HFF-Myc (cell line): ENCODE data around the gene GOT1.

Experiments used
- DNase-seq: peaks from one replicate; pipeline ENCODE4 v3.0.0-alpha.2; 2011; ENCODE audit warnings: low read depth; ENCODE audit errors: extremely low read depth
- H3K4me3 ChIP-seq: replicated peaks from 2 replicates; pipeline ENCODE4 v1.5.1; 2011; ENCODE audit warnings: low read depth, mild to moderate bottlenecking, control low read depth, low read length
- CTCF ChIP-seq: IDR thresholded peaks from 2 replicates; pipeline ENCODE4 v1.5.1; 2012; ENCODE audit warnings: mild to moderate bottlenecking, low read depth, low read length, control low read depth; ENCODE audit errors: missing control alignments

The GOT1 gene

GRCh38 chr10:99438890-99439289, 8.5 kb upstream of the GOT1 start:
- no peak overlapping the region for H3K4me3 ChIP-seq
- no peak for DNase-seq
- TF ChIP-seq CTCF = no peak

DNA sequence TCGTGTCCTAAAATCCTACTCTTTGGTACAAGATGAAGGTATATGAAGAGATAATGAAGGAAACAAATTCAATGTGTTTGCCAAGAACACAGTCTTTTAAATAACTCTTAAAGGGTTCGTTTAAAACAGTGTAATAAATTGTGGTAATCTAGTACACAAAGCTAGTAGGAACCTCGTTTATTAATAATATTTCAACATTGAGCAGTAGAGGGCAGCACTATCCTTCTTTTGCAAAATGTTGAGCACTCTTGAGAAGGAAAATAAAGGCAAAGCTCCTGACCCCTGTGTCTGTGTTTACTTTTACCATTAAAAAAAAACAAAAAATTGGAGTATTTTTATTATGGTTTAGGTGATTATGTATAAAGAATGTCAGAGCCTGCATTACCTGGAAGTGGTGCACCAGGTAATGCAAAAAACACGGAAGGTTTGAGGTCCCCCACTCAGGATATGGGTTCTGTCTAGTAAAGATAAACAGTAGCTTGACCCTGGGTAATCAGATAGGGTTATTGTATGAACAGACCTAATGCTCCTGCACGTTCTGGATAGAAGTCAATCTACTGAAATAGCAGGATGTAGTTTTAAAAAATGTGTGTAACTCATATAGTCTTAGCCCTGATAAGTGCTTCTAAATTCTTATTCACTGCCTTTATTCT, 5.7 kb upstream of the GOT1 start:
- no peak overlapping the region for H3K4me3 ChIP-seq
- peak; percentile 27 for TF ChIP-seq CTCF
- no peak for DNase-seq

DNA sequence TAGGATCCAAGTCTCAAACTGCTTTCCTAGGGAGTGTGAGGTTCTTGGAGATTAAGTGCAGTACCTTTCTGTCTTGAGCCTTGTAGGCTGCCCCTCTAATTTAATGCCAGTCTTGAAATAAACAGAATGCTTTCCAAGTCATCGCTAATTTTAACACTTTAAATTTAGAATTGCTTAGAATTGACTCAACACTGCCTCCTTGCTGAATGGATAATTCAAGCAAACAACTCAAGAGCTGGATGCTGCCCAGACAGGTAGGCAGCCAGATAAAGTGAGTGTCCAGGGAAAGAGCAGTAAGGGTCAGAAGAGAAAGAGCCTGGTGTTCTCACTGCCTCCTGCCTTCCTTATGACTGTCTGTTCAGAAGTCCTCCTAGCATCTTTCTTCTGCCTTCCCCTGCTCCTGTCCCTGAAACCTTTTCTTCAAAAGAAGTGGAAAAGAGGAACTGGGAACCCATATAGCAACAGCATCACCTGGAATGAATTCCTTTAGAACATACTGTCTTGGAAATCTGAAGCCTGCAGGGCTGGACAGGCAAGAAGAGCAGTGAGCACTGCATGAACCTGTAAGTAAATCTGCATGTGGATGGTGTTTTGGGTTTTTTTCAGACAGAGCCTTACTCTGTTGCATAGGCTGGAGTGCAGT, 3.1 kb upstream of the GOT1 start:
- no peak for DNase-seq
- H3K4me3 ChIP-seq = no peak overlapping the region
- TF ChIP-seq CTCF = peak; percentile 11

DNA sequence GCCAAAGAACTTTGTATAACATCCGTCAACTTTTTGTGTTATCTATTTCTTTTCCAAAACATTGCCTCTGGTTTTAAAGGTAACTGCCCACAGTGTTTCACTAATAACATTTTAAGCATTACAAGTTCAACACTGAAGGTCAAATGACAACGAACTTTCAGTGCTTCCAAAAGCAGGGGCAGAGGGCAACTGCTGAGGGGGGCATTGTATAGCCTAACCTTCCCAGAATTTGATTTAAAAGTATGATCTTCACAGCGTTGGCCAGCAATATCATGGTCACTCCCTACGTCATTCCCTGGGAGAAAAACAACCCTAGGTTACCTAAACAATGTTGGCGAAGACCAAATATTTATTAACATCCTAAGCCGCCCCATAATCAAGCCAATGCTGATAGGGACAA, 2.5 kb upstream of the GOT1 start:
- no peak for TF ChIP-seq CTCF
- no peak for DNase-seq
- H3K4me3 ChIP-seq = no peak overlapping the region

DNA sequence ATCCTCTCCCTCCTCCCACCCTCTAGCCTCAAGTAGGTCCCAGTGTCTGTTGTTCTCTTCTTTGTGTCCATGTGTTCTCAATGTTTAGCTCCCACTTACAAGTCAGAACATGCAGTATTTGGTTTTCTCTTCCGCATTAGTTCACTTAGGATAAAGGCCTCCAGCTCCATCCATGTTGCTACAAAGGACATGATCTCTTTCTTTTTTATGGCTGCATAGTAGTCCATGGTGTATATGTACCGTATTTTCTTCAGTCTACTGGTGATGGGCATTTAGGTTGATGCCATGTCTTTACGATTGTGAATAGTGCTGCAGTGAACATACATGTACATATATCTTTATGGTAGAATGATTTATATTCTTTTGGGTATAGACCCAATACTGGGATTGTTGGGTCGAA, 1.6 kb upstream of the GOT1 start:
- peak overlapping the region; percentile 97 for H3K4me3 ChIP-seq
- no peak for TF ChIP-seq CTCF
- no peak for DNase-seq

- H3K4me3 ChIP-seq = peak overlapping the region; percentile 97
- DNase-seq = no peak
- TF ChIP-seq CTCF = no peak
These were observed 851 bp upstream of the GOT1 start for GRCh38 chr10:99431190-99431760.
